Upper lobe of right lung (tissue), 1 donor: Measurements from ENCODE around the gene ARHGAP22. TPM values are rescaled to one million over a fixed set of nuclear protein-coding genes. Genes with fewer than 3 reads are reported as not detected.
"Not testable (repeated sequence)": the region's sequence is repeated elsewhere in the genome, so short reads cannot be mapped to it uniquely, and the experiment has no call there.

ENCODE experiments used
- ATAC-seq: fragments of 200-7000 bp; cut with Tn5 transposase; one replicate; pipeline ENCODE4 v1.9.1; 2020; ENCODE audit warnings: mild to moderate bottlenecking, moderate library complexity
- DNase-seq: peaks from one replicate; pipeline ENCODE4 v3.0.0-alpha.2; 2020
- H3K27ac ChIP-seq: fragments of 200-600 bp; one replicate; pipeline ENCODE4 v1.8.0; 2022
- H3K27me3 ChIP-seq: fragments of 200-600 bp; one replicate; pipeline ENCODE4 v1.8.0; 2022; ENCODE audit warnings: mild to moderate bottlenecking
- H3K36me3 ChIP-seq: fragments of 200-600 bp; one replicate; pipeline ENCODE4 v1.8.0; 2022
- H3K4me1 ChIP-seq: fragments of 200-600 bp; one replicate; pipeline ENCODE4 v1.8.0; 2022
- H3K4me3 ChIP-seq: fragments of 200-600 bp; one replicate; pipeline ENCODE4 v1.8.0; 2022; ENCODE audit warnings: mild to moderate bottlenecking
- H3K9me3 ChIP-seq: fragments of 200-600 bp; one replicate; pipeline ENCODE4 v1.8.0; 2022
- CTCF ChIP-seq: fragments of 200-600 bp; IDR thresholded peaks from one replicate; pipeline ENCODE4 v1.8.0; 2022; ENCODE audit warnings: antibody characterized with exemption
- intact Hi-C: fragments of 100-400 bp; cut with DNase I; formaldehyde crosslinking; loops from one replicate; pipeline ENCODE4 v1.11.0; 2022
- total RNA-seq: library from RNA; stranded (reverse); fragmentation: NEBNext Ultra II Directional; extraction: Animal tissue kit (Norgen Biotek cat#: 25700); gene quantifications from one replicate; pipeline ENCODE4 v1.2.1, GENCODE V29; 2021
- donor health status: DM: no; HTN: yes; CAD: no; lungs with severe emphysema.

Gene ARHGAP22
- total RNA-seq, 1 donor from 2014 or later: 6.8 TPM

GRCh38 chr10:48651293-48651692, 46.4 kb upstream of the ARHGAP22 start:
- DNase-seq (no peak), ATAC-seq (no peak)
- H3K4me1 ChIP-seq: peaks cover 4% of the 10 kb centered on the region
- no peaks in the 10 kb centered on the region for H3K36me3 ChIP-seq
- no peak overlapping the region for H3K27ac ChIP-seq
- no peaks in the 10 kb centered on the region for H3K9me3 ChIP-seq
- no peak overlapping the region for H3K4me3 ChIP-seq
- no peaks in the 10 kb centered on the region for H3K27me3 ChIP-seq
- TF ChIP-seq CTCF: no peak
- intact Hi-C loops: no loop called here

- ATAC-seq (peak; percentile 29), DNase-seq (no peak)
- Histone ChIP-seq H3K4me1 (no peaks in the 10 kb centered on the region), H3K9me3 (no peaks in the 10 kb centered on the region), H3K36me3 (no peaks in the 10 kb centered on the region), H3K27me3 (no peaks in the 10 kb centered on the region), H3K4me3 (no peak overlapping the region), H3K27ac (no peak overlapping the region)
- no peak for TF ChIP-seq CTCF
- intact Hi-C loops: no loop called here
Observed at GRCh38 chr10:48649349-48649944, 44.6 kb upstream of the ARHGAP22 start.

GRCh38 chr10:48648172-48648942, 43.5 kb upstream of the ARHGAP22 start:
- no peaks in the 10 kb centered on the region for H3K36me3 ChIP-seq
- DNase-seq: no peak

GRCh38 chr10:48647073-48647472, 42.2 kb upstream of the ARHGAP22 start:
- DNase-seq, intact Hi-C loops, H3K36me3 ChIP-seq, H3K27me3 ChIP-seq, ATAC-seq, H3K4me1 ChIP-seq, H3K4me3 ChIP-seq, H3K9me3 ChIP-seq, H3K27ac ChIP-seq: not testable (repeated sequence)

More at GRCh38 chr10:48648172-48648942, 43.5 kb upstream of the ARHGAP22 start:
- no peaks in the 10 kb centered on the region for H3K27me3 ChIP-seq
- TF ChIP-seq CTCF: no peak
- H3K4me1 ChIP-seq: no peaks in the 10 kb centered on the region
- peak; percentile 17 for ATAC-seq
- H3K4me3 ChIP-seq: no peak overlapping the region
- no peak overlapping the region for H3K27ac ChIP-seq
- no peaks in the 10 kb centered on the region for H3K9me3 ChIP-seq
- intact Hi-C loops: no loop called here

GRCh38 chr10:48645600-48645999, 40.7 kb upstream of the ARHGAP22 start:
- ATAC-seq (no peak), DNase-seq (no peak)
- no peaks in the 10 kb centered on the region for H3K4me1 ChIP-seq
- H3K27me3 ChIP-seq: no peaks in the 10 kb centered on the region
- H3K4me3 ChIP-seq: no peak overlapping the region
- no peak for TF ChIP-seq CTCF
- no peak overlapping the region for H3K27ac ChIP-seq
- no peaks in the 10 kb centered on the region for H3K36me3 ChIP-seq
- intact Hi-C loops: no loop called here
- peaks cover 4% of the 10 kb centered on the region for H3K9me3 ChIP-seq

GRCh38 chr10:48641099-48641690, 36.3 kb upstream of the ARHGAP22 start:
- H3K4me1 ChIP-seq, DNase-seq, H3K27me3 ChIP-seq, H3K9me3 ChIP-seq, H3K4me3 ChIP-seq, H3K36me3 ChIP-seq, H3K27ac ChIP-seq, ATAC-seq, intact Hi-C loops: not testable (repeated sequence)
